SK-N-SH treated with all-trans-retinoic acid at 6 μM for 48 hours (cell line): Measurements from ENCODE around the gene NBPF1.
"Not testable (repeated sequence)": the region's sequence is repeated elsewhere in the genome, so short reads cannot be mapped to it uniquely, and the experiment has no call there.

Experiments used
- ARNTL ChIP-seq: fragments of 450-650 bp; formaldehyde crosslinking; IDR thresholded peaks from 2 replicates; pipeline ENCODE4 v1.5.0; 2020; ENCODE audit warnings: low read depth, mild to moderate bottlenecking, moderate library complexity, borderline replicate concordance
- ISL1 ChIP-seq: fragments of 250-450 bp; sonication (Bioruptor Pico); IDR thresholded peaks from 2 replicates; pipeline ENCODE4 v2.1.2; 2022; ENCODE audit warnings: mild to moderate bottlenecking, moderate library complexity
- SNAI2 ChIP-seq: fragments of 250-450 bp; sonication (Bioruptor Pico); IDR thresholded peaks from 2 replicates; pipeline ENCODE4 v1.5.0; 2020; ENCODE audit warnings: mild to moderate bottlenecking, moderate library complexity
- ZFP30 ChIP-seq: fragments of 450-650 bp; formaldehyde crosslinking; IDR thresholded peaks from 2 replicates; pipeline ENCODE4 v1.5.0; 2022; ENCODE audit warnings: mild to moderate bottlenecking, moderate library complexity

DNA sequence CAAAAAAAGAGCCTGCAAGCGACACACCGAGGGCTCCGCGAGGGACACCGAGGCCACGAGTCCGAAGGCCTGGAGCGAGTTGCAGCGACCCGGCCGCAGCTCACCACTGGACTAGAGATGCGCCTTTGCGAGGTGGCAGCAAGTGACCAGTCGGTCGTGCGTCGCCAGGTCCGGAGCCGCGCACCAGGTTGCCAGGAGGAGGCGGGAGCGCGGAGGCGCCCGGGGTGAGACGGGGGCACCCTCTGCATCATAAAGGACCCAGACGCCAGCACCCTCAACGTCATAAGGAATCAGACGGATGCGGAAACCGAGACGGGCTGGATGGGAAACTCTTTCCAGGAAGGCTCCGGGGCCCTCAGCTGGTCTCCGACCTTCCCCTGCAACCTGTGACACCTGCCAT, 77.9 kb downstream of the NBPF1 start:
- not testable (repeated sequence) for TF ChIP-seq ISL1 (CRISPR knock-in tag); ZFP30; ARNTL (CRISPR knock-in tag); SNAI2
